Activated CD8-positive, alpha-beta memory T cell treated with anti-CD3 and anti-CD28 coated beads, Interleukin-2, amount 10 ng/mL, durations not matched to agents 7 days and 5 days (primary cell): ENCODE measurements around the gene PEX10. TPM values are rescaled to one million over a fixed set of nuclear protein-coding genes. Genes with fewer than 3 reads are reported as not detected.
"Not testable (repeated sequence)": the region's sequence is repeated elsewhere in the genome, so short reads cannot be mapped to it uniquely, and the experiment has no call there.

Source experiments
- ATAC-seq: fragments of 150-1000 bp; cut with Tn5 transposase; one replicate; pipeline ENCODE4 v1.10.0; 2021; ENCODE audit warnings: moderate library complexity
- CTCF ChIA-PET: fragments of 350-600 bp; sonication (Branson Sonifier 250); formaldehyde crosslinking; loops from one replicate; lab custom pipeline; 2021; ENCODE audit warnings: antibody characterized with exemption; lab: Charles Lee
- DNase-seq: peaks from one replicate; pipeline ENCODE4 v3.0.0-alpha.2; 2020
- H3K27ac Mint-ChIP-seq: one replicate; pipeline ENCODE4 v1.8.0; 2021; ENCODE audit warnings: mild to moderate bottlenecking, mixed read lengths
- H3K27me3 Mint-ChIP-seq: one replicate; pipeline ENCODE4 v1.8.0; 2021; ENCODE audit warnings: mixed read lengths
- H3K36me3 Mint-ChIP-seq: one replicate; pipeline ENCODE4 v1.8.0; 2021; ENCODE audit warnings: mild to moderate bottlenecking, mixed read lengths
- H3K4me1 Mint-ChIP-seq: one replicate; pipeline ENCODE4 v1.8.0; 2021; ENCODE audit warnings: mixed read lengths
- H3K4me3 Mint-ChIP-seq: one replicate; pipeline ENCODE4 v1.8.0; 2021; ENCODE audit warnings: mild to moderate bottlenecking, moderate library complexity, mixed read lengths
- H3K9me3 Mint-ChIP-seq: one replicate; pipeline ENCODE4 v1.8.0; 2022; ENCODE audit warnings: low read depth, mixed read lengths
- total RNA-seq, 2 experiments: library from RNA; stranded (reverse); gene quantifications; one replicate each; pipeline ENCODE4 v1.2.3, GENCODE V29; 2021

Gene PEX10
- total RNA-seq, 2 experiments from 2014 or later: 8.7 to 12.3 TPM

GRCh38 chr1:2448098-2448445, 35.7 kb upstream of the PEX10 start:
- Mint-ChIP-seq H3K27me3 (peaks cover 10% of the 10 kb centered on the region), H3K4me3 (no peak overlapping the region), H3K27ac (no peak overlapping the region), H3K36me3 (no peaks in the 10 kb centered on the region), H3K4me1 (no peaks in the 10 kb centered on the region), H3K9me3 (no peaks in the 10 kb centered on the region)
- no peak for ATAC-seq
- CTCF ChIA-PET: interaction anchor here (0.9 to 1.2 kb wide), 2 partner anchors 32 to 67 kb away, joined by 3 to 4 read pairs; no protein-coding TSS in a partner anchor
- DNase-seq: no peak

- H3K36me3 Mint-ChIP-seq: no peaks in the 10 kb centered on the region
- DNase-seq (no peak), ATAC-seq (no peak)
- H3K27ac Mint-ChIP-seq: no peak overlapping the region
- CTCF ChIA-PET: interaction anchor here (0.9 to 1.2 kb wide), 2 partner anchors 32 to 66 kb away, joined by 3 to 4 read pairs; no protein-coding TSS in a partner anchor
- H3K9me3 Mint-ChIP-seq: no peaks in the 10 kb centered on the region
- no peaks in the 10 kb centered on the region for H3K4me1 Mint-ChIP-seq
- H3K27me3 Mint-ChIP-seq: peaks cover 16% of the 10 kb centered on the region
- no peak overlapping the region for H3K4me3 Mint-ChIP-seq
These were observed 35.1 kb upstream of the PEX10 start for GRCh38 chr1:2447276-2448097.

- Mint-ChIP-seq H3K36me3 (no peaks in the 10 kb centered on the region), H3K4me3 (no peak overlapping the region), H3K27me3 (peaks cover 19% of the 10 kb centered on the region), H3K9me3 (no peaks in the 10 kb centered on the region), H3K27ac (no peak overlapping the region), H3K4me1 (no peaks in the 10 kb centered on the region)
- DNase-seq (no peak), ATAC-seq (no peak)
- CTCF ChIA-PET: interaction anchor here (1.2 kb wide), 1 partner anchor 65 kb away, joined by 3 read pairs; no protein-coding TSS in a partner anchor
These were observed 34.5 kb upstream of the PEX10 start for GRCh38 chr1:2446861-2447260.

- CTCF ChIA-PET: no interaction called here
- Mint-ChIP-seq H3K27ac (no peak overlapping the region), H3K4me1 (no peaks in the 10 kb centered on the region), H3K36me3 (no peaks in the 10 kb centered on the region), H3K9me3 (no peaks in the 10 kb centered on the region), H3K27me3 (peaks cover 19% of the 10 kb centered on the region), H3K4me3 (no peak overlapping the region)
- ATAC-seq (no peak), DNase-seq (no peak)
These were observed 34.0 kb upstream of the PEX10 start for GRCh38 chr1:2446394-2446793.

- CTCF ChIA-PET: no interaction called here
- Mint-ChIP-seq H3K27me3 (peaks cover 19% of the 10 kb centered on the region), H3K36me3 (no peaks in the 10 kb centered on the region), H3K9me3 (no peaks in the 10 kb centered on the region), H3K4me3 (no peak overlapping the region), H3K4me1 (no peaks in the 10 kb centered on the region), H3K27ac (no peak overlapping the region)
- ATAC-seq: no peak
- DNase-seq: no peak
These were observed 33.5 kb upstream of the PEX10 start for GRCh38 chr1:2445823-2446215.

DNA sequence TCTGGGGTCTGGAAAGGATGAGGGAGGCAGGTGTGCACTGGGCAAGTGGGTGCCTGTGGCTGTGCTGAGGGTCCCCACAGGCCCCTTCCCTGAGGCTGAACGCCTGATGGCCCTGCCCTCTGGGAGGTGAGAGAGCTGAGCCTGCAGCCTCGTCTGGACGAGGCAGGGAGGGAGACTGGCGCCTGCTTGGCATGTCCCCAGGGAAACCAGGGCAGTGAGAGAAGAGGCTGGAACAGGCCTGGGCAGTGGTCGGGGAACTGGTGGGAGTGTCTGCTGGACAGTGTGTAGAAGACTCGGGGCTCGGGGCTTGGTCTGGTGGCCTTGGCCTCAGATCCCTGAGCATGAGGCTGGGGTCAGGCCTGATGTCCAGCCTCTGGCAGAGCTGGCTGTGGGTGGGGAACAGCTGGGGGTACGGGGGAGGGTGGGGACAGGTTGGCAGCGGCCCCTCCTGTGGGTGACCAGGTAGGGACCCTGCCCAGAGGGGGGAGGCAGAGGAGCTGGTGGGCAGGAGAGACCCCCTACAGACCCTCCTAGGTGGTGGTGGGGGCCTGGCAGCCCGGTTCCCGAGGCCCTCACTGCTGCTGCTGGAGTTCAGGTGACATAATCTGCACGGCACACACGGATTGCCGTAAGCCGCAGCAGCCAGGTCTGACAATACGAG, 32.9 kb upstream of the PEX10 start:
- Mint-ChIP-seq H3K9me3 (no peaks in the 10 kb centered on the region), H3K27me3 (peaks cover 19% of the 10 kb centered on the region), H3K4me3 (no peak overlapping the region), H3K36me3 (no peaks in the 10 kb centered on the region), H3K27ac (no peak overlapping the region), H3K4me1 (no peaks in the 10 kb centered on the region)
- ATAC-seq (no peak), DNase-seq (no peak)
- CTCF ChIA-PET: no interaction called here

DNA sequence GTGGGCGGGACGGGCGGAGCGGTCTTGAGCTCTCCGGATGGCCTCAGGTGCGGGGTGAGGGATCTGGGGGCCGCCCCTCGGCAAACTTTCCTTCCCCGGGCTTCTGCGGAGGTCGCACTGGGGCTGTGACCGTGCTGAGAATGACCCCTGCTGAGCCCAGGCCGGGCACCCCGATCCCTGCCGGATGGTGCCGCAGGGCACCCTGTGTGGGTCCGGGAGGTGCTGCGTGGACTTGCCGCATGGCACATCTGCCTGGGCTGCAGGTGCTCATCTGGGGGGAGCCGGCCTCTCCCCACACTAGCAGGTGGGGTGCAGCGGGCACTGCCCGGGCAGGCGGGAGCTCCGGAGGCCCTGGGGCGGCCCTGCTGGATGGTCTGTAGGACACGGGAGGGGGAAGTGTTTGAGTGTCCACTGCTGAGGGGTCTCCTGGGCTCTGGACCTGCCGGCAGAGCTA, 31.8 kb upstream of the PEX10 start:
- CTCF ChIA-PET: interaction anchor here (1.1 kb wide), 1 partner anchor 103 kb away, joined by 3 read pairs; no protein-coding TSS in a partner anchor
- Mint-ChIP-seq H3K36me3 (no peaks in the 10 kb centered on the region), H3K9me3 (no peaks in the 10 kb centered on the region), H3K4me1 (peaks cover 4% of the 10 kb centered on the region), H3K27ac (no peak overlapping the region), H3K27me3 (peaks cover 19% of the 10 kb centered on the region), H3K4me3 (no peak overlapping the region)
- no peak for DNase-seq
- no peak for ATAC-seq

GRCh38 chr1:2443277-2444137, 31.1 kb upstream of the PEX10 start:
- no peaks in the 10 kb centered on the region for H3K9me3 Mint-ChIP-seq
- H3K36me3 Mint-ChIP-seq: no peaks in the 10 kb centered on the region
- H3K4me1 Mint-ChIP-seq: peaks cover 4% of the 10 kb centered on the region
- H3K27ac Mint-ChIP-seq: no peak overlapping the region
- H3K27me3 Mint-ChIP-seq: peaks cover 19% of the 10 kb centered on the region
- no peak overlapping the region for H3K4me3 Mint-ChIP-seq
- ATAC-seq: peak; percentile 38
- no peak for DNase-seq
- CTCF ChIA-PET: interaction anchor here (1.1 kb wide), 1 partner anchor 104 kb away, joined by 3 read pairs; no protein-coding TSS in a partner anchor

DNA sequence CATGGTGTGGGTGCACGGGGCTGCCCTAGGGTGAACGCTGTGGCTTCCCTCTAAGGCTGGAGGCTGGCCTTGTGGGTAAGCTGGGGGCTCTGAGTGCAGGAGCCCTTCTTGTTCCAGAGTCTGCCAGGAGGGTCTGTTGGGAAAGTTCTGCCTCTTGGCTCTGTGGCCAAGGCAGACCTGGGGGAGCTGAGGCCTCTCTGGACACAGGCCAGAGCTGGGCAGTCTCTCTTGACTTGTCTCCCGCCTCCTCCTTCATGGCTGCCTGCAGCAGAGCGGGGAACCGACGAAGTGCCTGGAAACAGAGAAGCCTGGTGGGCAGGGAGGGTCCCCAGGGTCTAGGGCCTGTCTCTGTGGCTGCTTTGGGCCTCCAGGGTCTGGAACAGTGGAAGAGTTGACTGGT, 30.3 kb upstream of the PEX10 start:
- H3K27me3 Mint-ChIP-seq: peaks cover 19% of the 10 kb centered on the region
- H3K27ac Mint-ChIP-seq: no peak overlapping the region
- ATAC-seq (no peak), DNase-seq (no peak)
- CTCF ChIA-PET: no interaction called here
- no peaks in the 10 kb centered on the region for H3K9me3 Mint-ChIP-seq
- no peak overlapping the region for H3K4me3 Mint-ChIP-seq
- H3K4me1 Mint-ChIP-seq: peaks cover 4% of the 10 kb centered on the region
- H3K36me3 Mint-ChIP-seq: no peaks in the 10 kb centered on the region

DNA sequence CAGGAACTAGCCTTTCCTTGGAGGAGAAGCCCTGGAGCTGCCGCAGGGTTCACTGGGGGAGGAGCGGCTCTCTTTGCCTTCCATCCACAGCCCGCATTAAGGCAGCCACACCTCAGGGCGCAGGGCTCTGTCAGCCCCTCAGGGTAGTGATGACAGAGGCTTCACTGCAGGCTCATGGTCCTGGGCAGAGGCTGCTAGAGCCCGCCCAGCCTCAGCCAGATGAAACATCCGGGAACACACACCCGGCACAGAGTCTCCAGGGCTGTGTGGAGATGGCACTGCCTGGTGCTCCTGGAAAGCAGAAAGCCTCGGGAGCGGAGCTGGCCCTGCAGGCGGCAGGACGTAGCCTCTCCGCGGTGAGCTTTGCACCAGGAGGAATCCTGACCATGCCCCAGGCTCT, 29.4 kb upstream of the PEX10 start:
- H3K4me1 Mint-ChIP-seq: peaks cover 4% of the 10 kb centered on the region
- H3K36me3 Mint-ChIP-seq: no peaks in the 10 kb centered on the region
- no peak for DNase-seq
- no peak for ATAC-seq
- no peaks in the 10 kb centered on the region for H3K9me3 Mint-ChIP-seq
- CTCF ChIA-PET: interaction anchor here (1.2 kb wide), 1 partner anchor 107 kb away, joined by 3 read pairs; no protein-coding TSS in a partner anchor
- peaks cover 19% of the 10 kb centered on the region for H3K27me3 Mint-ChIP-seq
- H3K27ac Mint-ChIP-seq: no peak overlapping the region
- H3K4me3 Mint-ChIP-seq: no peak overlapping the region

DNA sequence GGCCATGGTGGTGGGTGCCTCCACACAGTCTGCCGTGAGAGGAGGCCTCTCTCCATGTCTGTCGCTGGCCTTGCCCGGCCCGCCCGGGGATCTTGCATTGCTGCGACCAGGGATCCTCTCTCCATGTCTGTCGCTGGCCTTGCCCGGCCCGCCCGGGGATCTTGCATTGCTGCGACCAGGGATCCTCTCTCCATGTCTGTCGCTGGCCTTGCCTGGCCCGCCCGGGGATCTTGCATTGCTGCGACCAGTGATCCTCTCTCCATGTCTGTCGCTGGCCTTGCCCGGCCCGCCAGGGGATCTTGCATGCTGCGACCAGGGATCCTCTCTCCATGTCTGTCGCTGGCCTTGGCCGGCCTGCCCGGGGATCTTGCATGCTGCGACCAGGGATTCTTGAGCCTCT, 28.0 kb upstream of the PEX10 start:
- H3K4me1 Mint-ChIP-seq, H3K27ac Mint-ChIP-seq, CTCF ChIA-PET, H3K9me3 Mint-ChIP-seq, DNase-seq, H3K36me3 Mint-ChIP-seq, ATAC-seq, H3K4me3 Mint-ChIP-seq: not testable (repeated sequence)
- peaks cover 16% of the 10 kb centered on the region for H3K27me3 Mint-ChIP-seq

- Mint-ChIP-seq H3K4me1 (peaks cover 4% of the 10 kb centered on the region), H3K27ac (no peak overlapping the region), H3K36me3 (no peaks in the 10 kb centered on the region), H3K4me3 (no peak overlapping the region), H3K9me3 (no peaks in the 10 kb centered on the region), H3K27me3 (peaks cover 10% of the 10 kb centered on the region)
- CTCF ChIA-PET: no interaction called here
- no peak for ATAC-seq
- DNase-seq: no peak
These were observed 27.0 kb upstream of the PEX10 start for GRCh38 chr1:2439369-2439768.

DNA sequence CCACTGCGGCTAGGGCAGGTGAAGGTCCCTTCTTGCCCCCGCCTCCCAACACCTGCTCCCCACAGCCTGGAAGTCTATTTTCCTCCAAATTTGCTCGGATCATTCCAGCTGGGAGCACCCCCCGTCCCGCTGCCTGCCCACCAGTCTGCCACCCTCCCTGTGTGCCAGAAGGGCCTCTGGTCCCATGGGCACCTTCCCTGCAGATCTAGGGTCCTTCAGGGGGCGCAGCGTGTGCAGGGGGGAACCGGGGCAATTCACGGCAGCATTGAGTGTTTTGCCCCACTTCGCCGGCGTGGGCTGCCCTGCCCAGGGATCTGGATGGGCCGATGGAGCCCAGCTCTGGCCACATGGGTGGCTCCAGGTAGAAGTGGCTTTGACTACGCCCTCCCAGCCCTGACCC, 26.3 kb upstream of the PEX10 start:
- H3K4me3 Mint-ChIP-seq: no peak overlapping the region
- no peak overlapping the region for H3K27ac Mint-ChIP-seq
- DNase-seq (no peak), ATAC-seq (no peak)
- peaks cover 4% of the 10 kb centered on the region for H3K4me1 Mint-ChIP-seq
- CTCF ChIA-PET: no interaction called here
- no peaks in the 10 kb centered on the region for H3K36me3 Mint-ChIP-seq
- H3K9me3 Mint-ChIP-seq: no peaks in the 10 kb centered on the region
- peaks cover 10% of the 10 kb centered on the region for H3K27me3 Mint-ChIP-seq
